GM18861 (cell line): Measurements from ENCODE around the gene NUMBL.

ENCODE experiments used
- ATAC-seq: cut with Tn5 transposase; IDR thresholded peaks from one replicate; pipeline ENCODE4 v1.9.1; 2021; ENCODE audit not compliant: unreplicated experiment

Gene NUMBL

DNA sequence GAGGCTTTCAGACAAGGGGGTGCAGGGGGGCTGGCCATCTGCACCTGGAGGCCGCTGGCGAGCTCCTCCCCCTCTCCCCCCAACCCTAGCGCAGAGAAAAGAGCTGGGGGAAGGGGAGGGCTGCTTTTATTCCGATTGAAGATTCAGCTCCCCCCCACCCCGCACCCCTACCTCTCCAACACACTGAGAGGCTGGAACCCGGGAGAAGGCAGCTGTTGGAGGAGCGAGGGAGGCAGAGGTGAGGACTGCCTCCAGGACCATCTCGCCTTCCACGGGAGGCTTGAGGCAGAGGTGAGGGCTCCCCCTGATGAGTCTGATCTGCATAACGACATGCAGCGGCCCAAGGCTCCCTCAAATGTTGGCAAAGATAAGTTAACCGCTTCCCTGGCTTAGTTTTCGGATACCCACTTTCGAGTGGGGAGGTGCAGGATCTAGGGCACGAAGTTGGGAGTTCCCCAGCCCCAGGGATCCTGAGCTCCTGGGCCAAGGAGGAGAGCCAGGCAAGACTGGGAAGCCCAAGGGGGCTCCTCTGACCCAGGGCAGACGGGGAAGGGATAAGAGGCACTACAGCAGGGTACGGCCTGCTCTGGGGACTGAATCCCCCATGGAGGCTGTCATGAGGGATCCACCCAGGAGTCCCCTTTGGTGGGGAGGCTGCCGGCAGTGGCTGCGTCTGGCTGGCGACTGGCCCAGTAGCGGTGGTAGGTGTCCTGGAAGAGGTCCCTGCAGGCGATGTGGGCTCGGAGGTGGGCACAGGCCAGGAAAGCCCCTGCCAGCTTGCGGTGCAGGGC is 1.2 kb upstream of the NUMBL start:
- ATAC-seq, result no peak

- ATAC-seq, result peak; percentile 39
These were observed 406 bp upstream of the NUMBL start for GRCh38 chr19:40690693-40691420.

GRCh38 chr19:40689339-40690049 is 957 bp downstream of the NUMBL start:
- ATAC-seq, result no peak

DNA sequence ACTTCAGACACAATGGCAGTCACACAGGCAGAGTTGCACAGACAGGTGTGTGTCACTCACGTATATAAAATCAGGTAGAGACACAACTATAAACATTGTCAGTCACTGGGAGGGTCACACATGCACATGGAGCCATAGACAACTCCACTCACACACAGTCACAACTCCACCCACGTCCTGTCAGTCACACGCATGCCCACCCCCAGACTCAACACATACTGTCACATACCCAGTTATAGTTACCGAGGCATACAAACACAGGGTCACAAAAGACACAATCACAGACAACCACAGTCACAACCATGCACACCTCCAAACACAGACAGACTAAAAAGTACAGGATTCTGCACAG is 1.5 kb downstream of the NUMBL start:
- ATAC-seq, result no peak

DNA sequence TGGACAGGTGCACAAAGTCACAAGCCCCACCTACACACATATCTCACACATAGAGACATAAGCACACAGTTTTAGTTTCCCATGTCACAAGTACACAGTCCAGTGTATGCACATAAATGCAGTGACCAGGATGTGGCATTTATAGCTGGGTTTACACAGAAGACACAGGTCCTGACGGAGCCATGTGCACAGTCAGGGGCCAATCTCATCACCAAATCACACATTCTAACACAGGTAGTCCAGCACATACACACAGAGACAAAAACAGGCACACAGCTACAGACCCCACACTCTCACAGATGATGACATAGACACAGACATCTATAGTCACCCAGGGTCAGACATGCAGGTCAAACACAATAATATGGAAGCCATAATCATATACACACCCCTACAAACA is 2.1 kb downstream of the NUMBL start:
- ATAC-seq, result no peak

DNA sequence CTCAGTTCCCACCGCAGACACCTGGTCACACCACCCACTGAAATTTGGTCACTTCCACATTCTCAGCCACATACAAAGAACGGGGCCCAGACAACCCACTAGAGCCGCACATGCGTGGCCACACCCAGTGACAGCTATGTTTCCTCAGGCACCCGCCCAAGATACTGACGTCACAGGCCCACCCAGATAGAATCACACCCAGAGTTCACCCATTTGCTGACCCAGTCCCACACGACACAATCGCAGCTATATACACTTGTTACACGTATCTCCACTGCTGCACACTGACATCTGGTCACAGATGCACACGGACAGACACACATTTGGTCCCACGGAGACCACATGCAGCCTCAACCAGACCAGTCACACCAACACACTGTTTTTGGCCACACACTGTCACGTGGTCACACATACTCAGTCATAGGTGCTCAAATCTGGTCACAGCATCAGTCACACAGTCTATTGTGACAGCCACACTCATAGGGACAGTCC is 2.9 kb downstream of the NUMBL start:
- ATAC-seq, result no peak

DNA sequence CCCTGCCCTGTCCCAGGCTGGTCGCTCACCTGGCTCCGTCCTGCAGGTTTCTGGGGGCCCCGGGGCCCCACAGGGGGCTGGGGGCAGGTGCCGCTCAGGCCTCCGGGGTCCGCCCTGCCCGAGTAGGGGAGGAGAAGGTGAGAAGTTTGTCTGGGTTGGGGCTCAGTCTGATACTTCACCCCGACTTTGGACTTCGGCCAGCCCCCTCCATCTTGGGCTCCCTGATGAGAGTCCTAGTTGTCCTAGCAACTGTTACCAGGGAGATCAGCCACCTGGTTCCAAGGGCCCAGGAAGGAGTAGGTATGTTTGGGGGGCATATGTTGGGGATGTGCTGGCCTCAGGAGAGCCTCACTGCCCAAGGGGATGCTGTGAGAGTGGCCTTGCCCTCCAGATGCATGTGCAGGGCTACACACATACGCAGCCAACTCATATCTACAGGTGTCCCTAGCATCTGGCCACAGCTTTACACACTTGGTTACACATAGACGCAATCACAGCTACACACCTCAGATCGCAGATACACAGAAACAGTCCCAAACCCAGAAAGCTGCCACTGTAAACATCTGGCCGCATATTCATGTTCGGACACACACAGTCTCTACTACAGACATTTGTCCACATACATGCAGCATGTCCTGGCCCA is 3.4 kb downstream of the NUMBL start:
- ATAC-seq, result no peak

GRCh38 chr19:40685563-40685962 is 4.9 kb downstream of the NUMBL start:
- no peak for ATAC-seq

GRCh38 chr19:40685016-40685526 is 5.4 kb downstream of the NUMBL start:
- no peak for ATAC-seq

- ATAC-seq, result no peak
These were observed 6.2 kb downstream of the NUMBL start for GRCh38 chr19:40684280-40684679.

- no peak for ATAC-seq
These were observed 7.0 kb downstream of the NUMBL start for GRCh38 chr19:40683437-40683836.

- no peak for ATAC-seq
These were observed 8.0 kb downstream of the NUMBL start for GRCh38 chr19:40682431-40682964.

GRCh38 chr19:40681039-40681438 is 9.4 kb downstream of the NUMBL start:
- no peak for ATAC-seq

GRCh38 chr19:40677156-40677555 is 13.3 kb downstream of the NUMBL start:
- no peak for ATAC-seq

GRCh38 chr19:40674291-40674690 is 16.2 kb downstream of the NUMBL start:
- no peak for ATAC-seq

DNA sequence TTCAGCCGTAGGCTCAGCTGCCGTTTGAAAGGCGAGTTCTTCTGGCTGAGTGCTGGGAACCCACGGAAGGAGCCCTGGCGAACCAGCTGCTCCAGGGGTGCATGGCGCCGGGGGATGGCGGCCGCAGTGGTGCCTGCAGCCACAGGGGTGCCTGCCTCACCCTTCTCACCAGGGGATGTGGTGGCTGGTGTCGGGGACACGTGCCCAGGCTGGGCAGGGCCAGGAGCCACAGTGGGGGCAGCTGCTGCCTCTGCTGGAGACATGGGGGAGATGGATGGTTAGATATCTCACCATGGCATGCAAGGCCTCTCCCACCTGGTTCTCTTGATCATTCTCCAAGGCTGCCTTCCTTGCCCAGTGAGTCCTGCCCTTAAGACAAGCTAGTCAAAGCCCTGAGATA is 17.1 kb downstream of the NUMBL start:
- no peak for ATAC-seq

DNA sequence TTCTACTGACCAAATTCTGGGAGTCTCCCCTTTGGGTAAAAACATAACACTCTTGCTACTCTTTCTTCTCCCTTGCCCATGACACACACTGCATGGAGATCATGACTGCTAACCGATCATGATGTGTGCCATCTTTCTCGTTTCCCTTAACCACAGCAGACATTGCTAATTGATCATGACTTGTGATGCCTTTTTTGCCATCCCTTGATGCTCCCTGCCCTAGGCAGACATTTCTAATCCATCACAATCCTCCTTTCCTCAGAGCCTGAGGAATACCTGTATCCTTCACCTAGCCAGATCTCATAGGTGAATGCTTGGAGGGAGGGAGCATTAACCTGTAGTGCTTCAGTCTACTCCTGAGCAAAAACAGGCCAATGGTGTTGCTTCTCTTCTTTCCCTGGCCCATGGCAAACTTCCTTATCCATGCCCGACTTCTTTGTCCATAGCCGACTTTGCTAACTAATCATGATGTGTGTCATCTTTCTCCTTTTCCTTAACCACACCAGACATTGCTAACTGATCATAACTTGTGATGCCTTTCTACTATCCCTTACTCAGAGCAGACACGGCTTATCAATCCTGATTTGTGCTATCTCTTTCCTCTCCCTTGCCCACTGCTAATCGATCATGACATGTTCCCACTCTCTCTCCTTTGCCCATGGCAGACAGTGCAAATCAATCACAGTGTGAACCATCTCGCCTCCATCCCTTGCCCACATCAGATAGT is 17.7 kb downstream of the NUMBL start:
- ATAC-seq, result no peak

DNA sequence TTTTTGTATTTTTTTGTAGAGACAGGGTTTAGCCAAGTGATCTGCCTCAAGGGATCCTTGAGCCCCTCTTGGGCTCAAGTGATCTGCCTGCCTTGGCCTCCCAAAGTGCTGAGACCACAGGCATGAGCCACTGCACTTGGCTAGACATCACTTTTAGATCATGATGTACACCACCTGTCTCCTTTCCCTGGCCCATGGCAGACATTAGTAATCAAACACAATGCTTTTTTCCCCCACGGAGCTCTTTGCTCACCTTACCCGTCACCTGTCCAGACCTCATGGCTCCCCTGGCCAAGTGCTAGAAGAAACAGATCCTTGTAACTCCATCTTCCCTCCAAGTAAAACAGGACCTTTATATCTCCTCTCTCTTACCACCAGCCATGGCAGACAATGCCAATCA is 18.4 kb downstream of the NUMBL start:
- no peak for ATAC-seq

DNA sequence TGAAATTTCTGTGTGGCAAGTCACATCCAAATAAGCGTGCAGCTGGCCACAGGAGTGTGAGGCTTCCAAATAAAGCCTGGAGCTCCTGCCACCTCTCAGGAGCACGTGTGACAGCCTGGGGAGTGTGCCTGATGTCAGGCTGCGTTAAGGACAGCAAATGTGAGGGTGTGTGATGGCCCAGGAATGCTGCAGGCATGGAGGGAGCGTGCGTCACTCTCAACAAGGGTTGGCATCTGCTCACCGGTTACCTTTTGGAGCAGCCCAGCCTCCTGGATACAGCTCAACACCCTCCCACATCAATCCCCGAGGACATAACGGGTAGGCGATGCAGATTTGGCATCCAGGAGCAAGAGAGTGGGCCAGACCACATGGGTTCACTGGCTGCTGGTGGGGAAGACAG is 19.0 kb downstream of the NUMBL start:
- no peak for ATAC-seq

DNA sequence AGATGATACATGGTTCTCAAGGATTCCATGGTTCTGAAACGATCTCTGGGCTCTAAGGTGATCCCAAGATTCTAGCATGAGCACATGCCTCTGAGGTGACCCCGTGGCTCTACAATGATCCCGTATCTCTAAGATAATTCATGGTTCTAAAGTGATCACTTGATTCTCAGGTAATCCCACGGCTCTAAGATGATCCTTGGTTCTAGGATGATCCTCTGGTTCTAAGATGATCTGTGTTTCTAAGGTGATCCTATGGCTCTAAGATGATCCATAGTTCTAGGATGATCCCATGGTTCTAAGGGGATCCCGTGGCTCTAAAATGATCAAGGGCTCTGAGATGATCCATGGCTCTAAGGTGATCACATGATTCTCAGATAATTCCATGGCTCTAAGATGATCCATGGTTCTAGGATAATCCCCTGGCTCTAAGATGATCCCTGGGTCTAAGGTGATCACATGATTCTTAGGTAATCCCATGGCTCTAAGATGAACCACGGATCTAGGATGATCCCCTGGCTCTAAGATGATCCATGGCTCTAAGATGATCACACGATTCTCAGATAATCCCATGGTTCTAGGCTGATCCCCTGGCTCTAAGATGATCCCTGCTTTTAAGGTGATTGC is 21.3 kb downstream of the NUMBL start:
- ATAC-seq, result no peak
